Left ventricle myocardium inferior (tissue), 1 donor: Measurements from ENCODE around the gene AKR1B1. TPM values are rescaled to one million over a fixed set of nuclear protein-coding genes. Genes with fewer than 3 reads are reported as not detected.

Experiments used
- DNase-seq: peaks from one replicate; pipeline ENCODE4 v3.0.0-alpha.2; 2020
- H3K27ac ChIP-seq: fragments of 200-600 bp; replicated peaks from 2 replicates; pipeline ENCODE4 v1.8.0; 2021
- H3K27me3 ChIP-seq: fragments of 200-600 bp; 2 replicates; pipeline ENCODE4 v1.8.0; 2021; ENCODE audit warnings: low read depth
- H3K36me3 ChIP-seq: fragments of 200-600 bp; 2 replicates; pipeline ENCODE4 v1.8.0; 2021
- H3K4me1 ChIP-seq: fragments of 200-600 bp; 2 replicates; pipeline ENCODE4 v1.8.0; 2021
- H3K4me3 ChIP-seq: fragments of 200-600 bp; 2 replicates; pipeline ENCODE4 v1.8.0; 2021; ENCODE audit warnings: mild to moderate bottlenecking, moderate library complexity
- H3K9me3 ChIP-seq: fragments of 200-600 bp; replicated peaks from 2 replicates; pipeline ENCODE4 v1.8.0; 2021
- CTCF ChIP-seq: fragments of 200-600 bp; IDR thresholded peaks from 2 replicates; pipeline ENCODE4 v1.8.0; 2021; ENCODE audit warnings: antibody characterized with exemption, mild to moderate bottlenecking, borderline replicate concordance
- intact Hi-C: fragments of 100-400 bp; cut with micrococcal nuclease; formaldehyde crosslinking; loops from one replicate; pipeline ENCODE4 v1.11.0; 2022
- total RNA-seq: library from RNA; stranded (reverse); fragmentation: NEBNext Ultra II Directional; extraction: Animal tissue kit (Norgen Biotek cat#: 25700); gene quantifications from one replicate; pipeline ENCODE4 v1.2.1, GENCODE V29; 2021
- donor health status: DM: no; HTN: yes; CAD: no; lungs with severe emphysema.

The AKR1B1 gene
- total RNA-seq, 1 donor from 2014 or later, result 280 TPM

DNA sequence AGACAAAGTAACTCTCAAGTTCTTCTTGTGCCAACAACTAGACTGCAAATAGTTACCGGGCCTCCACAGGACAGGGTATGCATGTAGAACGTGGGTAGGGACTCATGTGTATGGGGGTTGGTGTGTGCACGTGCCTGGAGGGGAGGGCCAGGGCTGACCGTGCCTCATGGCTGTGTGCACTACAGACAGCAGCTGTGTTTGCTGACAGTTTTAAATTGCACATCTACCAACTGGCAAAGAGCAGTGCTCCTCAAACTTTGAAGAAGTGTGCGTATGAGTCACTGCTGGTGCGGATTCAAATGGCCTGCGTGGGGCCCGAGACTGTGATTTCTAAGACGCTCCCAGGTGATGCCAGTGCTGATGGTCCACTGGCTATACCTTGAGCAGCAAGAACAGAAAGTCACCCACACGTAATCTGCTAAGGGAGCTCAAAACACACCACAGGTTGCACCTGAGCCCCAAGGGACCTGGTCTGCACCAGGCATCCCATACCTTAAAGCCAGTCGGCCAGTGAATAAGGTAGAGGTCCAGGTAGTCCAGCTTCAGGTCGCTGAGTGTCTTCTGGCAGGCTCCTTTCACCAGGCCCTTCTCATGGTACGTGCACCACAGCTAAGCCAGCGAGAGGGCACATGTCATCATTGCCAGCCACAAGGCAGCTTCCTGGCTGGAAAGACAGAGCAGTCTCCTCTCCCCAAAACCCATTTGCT, 8.5 kb downstream of the AKR1B1 start:
- TF ChIP-seq CTCF, result no peak
- intact Hi-C loops, result no loop called here
- Histone ChIP-seq H3K4me1 (peaks cover 70% of the 10 kb centered on the region), H3K9me3 (no peaks in the 10 kb centered on the region), H3K4me3 (no peak overlapping the region), H3K27me3 (no peaks in the 10 kb centered on the region), H3K36me3 (peaks cover 62% of the 10 kb centered on the region), H3K27ac (peak overlapping the region; percentile 76)
- DNase-seq, result no peak

GRCh38 chr7:134449680-134450079, 9.2 kb downstream of the AKR1B1 start:
- peaks cover 69% of the 10 kb centered on the region for H3K36me3 ChIP-seq
- no peak for DNase-seq
- intact Hi-C loops, result no loop called here
- no peak for TF ChIP-seq CTCF
- H3K9me3 ChIP-seq, result no peaks in the 10 kb centered on the region
- peaks cover 69% of the 10 kb centered on the region for H3K4me1 ChIP-seq
- H3K27ac ChIP-seq, result peak overlapping the region; percentile 76
- no peak overlapping the region for H3K4me3 ChIP-seq
- no peaks in the 10 kb centered on the region for H3K27me3 ChIP-seq

GRCh38 chr7:134448356-134449229, 10.3 kb downstream of the AKR1B1 start:
- Histone ChIP-seq H3K27ac (no peak overlapping the region), H3K9me3 (no peaks in the 10 kb centered on the region), H3K4me1 (peaks cover 69% of the 10 kb centered on the region), H3K36me3 (peaks cover 80% of the 10 kb centered on the region), H3K27me3 (no peaks in the 10 kb centered on the region), H3K4me3 (no peak overlapping the region)
- no peak for TF ChIP-seq CTCF
- intact Hi-C loops, result no loop called here
- no peak for DNase-seq

DNA sequence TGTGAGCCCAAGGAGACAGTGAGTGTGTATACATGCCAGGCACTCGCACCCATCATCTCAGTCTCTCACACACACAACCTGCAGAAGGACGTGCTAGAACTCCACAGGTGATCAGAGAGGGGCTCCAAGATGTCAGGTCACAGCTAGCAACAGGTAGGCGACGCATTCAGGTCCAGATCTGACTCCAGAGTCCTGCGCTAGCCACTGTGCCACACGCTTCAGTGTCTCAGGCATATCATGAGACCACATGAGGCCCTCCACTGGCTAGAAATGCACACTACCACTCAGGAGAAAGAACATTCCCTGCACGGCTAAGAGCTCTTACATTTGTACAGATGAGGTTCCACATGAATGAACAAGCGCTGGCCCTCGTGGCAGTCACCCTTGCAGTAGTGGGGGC, 11.5 kb downstream of the AKR1B1 start:
- Histone ChIP-seq H3K4me3 (no peak overlapping the region), H3K4me1 (peaks cover 63% of the 10 kb centered on the region), H3K27ac (no peak overlapping the region), H3K9me3 (no peaks in the 10 kb centered on the region), H3K27me3 (no peaks in the 10 kb centered on the region), H3K36me3 (peaks cover 92% of the 10 kb centered on the region)
- intact Hi-C loops, result no loop called here
- no peak for TF ChIP-seq CTCF
- no peak for DNase-seq

DNA sequence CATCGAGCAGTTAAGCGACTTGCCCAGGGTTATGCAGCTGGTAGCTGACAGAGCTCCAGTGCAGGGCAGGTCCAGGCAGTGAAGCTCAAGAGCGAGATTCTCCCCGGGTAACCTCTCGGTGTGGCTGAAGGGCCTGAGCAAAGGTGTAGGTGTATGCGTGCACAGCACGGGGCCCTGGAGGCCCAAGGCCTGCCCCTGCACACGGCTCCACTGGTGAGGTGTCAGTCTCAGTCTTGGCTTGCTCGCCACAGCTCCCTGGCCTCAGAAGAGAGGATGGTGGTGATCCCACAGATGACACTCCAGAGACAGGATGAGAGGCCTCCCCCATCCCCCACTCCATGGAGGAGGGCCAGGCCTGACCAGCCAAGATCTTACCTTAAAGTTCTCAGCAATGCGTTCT, 12.0 kb downstream of the AKR1B1 start:
- no peaks in the 10 kb centered on the region for H3K27me3 ChIP-seq
- peaks cover 58% of the 10 kb centered on the region for H3K4me1 ChIP-seq
- no peaks in the 10 kb centered on the region for H3K9me3 ChIP-seq
- peaks cover 97% of the 10 kb centered on the region for H3K36me3 ChIP-seq
- intact Hi-C loops, result no loop called here
- no peak overlapping the region for H3K4me3 ChIP-seq
- no peak for TF ChIP-seq CTCF
- no peak for DNase-seq
- H3K27ac ChIP-seq, result no peak overlapping the region
